ENCODE data around the gene ANKRD12.

DNA sequence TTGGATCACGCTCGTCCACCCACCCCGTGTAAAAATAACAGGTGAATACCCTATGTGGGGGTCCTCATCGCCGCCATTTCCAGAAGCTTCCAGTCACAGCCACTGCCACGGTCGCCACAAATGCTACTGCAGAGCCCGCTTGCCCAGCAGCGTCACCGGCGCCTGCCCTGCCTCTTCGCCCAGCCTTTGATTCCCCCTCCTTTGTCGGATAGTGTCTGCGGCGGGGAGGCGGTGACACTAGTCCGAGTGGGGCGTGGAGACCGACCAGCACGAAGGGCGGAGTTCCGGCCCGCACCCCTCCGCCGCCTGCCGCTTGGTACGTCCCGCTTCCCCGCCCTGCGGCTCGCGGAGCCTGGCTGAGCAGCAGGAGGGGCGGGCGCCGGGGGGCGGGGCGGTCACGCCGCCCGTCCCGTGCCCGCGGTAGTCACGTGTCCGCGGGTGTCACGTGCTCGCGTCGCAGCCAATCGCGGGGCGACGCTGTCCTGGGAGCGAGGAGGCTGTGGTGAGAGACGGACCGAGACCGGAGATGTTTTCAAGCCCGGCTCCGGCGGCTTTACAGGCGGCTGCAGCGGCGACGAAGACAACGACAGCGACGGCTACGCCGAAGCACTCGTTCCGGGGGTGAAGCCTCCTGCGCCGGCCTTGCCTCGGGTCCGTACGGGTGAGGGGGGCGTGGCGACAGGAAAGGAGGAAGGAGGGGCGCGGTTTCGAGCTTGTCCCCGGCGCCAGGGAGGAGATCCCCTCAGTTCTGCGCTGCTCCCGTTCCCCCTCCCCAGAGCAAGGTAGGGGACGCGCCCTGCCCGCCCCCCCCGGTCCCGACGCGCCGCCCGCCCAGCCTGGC lies at the start of gene ANKRD12:
- TF ChIP-seq EP300 (IDR thresholded peaks at IDR 0.05) (no peak), POLR2A (IDR thresholded peaks at IDR 0.05) (peak; percentile 91)
- TF ChIP-seq, protein P1, sequence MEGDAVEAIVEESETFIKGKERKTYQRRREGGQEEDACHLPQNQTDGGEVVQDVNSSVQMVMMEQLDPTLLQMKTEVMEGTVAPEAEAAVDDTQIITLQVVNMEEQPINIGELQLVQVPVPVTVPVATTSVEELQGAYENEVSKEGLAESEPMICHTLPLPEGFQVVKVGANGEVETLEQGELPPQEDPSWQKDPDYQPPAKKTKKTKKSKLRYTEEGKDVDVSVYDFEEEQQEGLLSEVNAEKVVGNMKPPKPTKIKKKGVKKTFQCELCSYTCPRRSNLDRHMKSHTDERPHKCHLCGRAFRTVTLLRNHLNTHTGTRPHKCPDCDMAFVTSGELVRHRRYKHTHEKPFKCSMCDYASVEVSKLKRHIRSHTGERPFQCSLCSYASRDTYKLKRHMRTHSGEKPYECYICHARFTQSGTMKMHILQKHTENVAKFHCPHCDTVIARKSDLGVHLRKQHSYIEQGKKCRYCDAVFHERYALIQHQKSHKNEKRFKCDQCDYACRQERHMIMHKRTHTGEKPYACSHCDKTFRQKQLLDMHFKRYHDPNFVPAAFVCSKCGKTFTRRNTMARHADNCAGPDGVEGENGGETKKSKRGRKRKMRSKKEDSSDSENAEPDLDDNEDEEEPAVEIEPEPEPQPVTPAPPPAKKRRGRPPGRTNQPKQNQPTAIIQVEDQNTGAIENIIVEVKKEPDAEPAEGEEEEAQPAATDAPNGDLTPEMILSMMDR (IDR thresholded peaks at IDR 0.05): no peak
